HG03103 (cell line): ENCODE results near the gene CST6.

Source experiments
- ATAC-seq: cut with Tn5 transposase; IDR thresholded peaks from one replicate; pipeline ENCODE4 v1.9.1; 2021; ENCODE audit warnings: low read depth; ENCODE audit not compliant: unreplicated experiment

CST6 gene

GRCh38 chr11:66042996-66043906 lies 31.4 kb downstream of the CST6 start:
- no peak for ATAC-seq

- ATAC-seq, result no peak
Measured at GRCh38 chr11:66044757-66045156, 32.9 kb downstream of the CST6 start.

- ATAC-seq, result no peak
Measured at GRCh38 chr11:66045177-66045639, 33.4 kb downstream of the CST6 start.

- ATAC-seq, result no peak
Measured at GRCh38 chr11:66046901-66047300, 35.1 kb downstream of the CST6 start.

- ATAC-seq, result no peak
Measured at GRCh38 chr11:66047541-66048365, 35.9 kb downstream of the CST6 start.

- ATAC-seq, result no peak
Measured at GRCh38 chr11:66048547-66049323, 36.9 kb downstream of the CST6 start, which contains the start of gene GAL3ST3. Gene GAL3ST3, minus strand, starts transcription at chr11:66049161. Its CDS starts 3,746 bp downstream, at chr11:66045415.

- no peak for ATAC-seq
Measured at GRCh38 chr11:66050581-66051231, 38.9 kb downstream of the CST6 start.

- no peak for ATAC-seq
Measured at GRCh38 chr11:66051371-66051765, 39.6 kb downstream of the CST6 start.

GRCh38 chr11:66051766-66052663 lies 40.2 kb downstream of the CST6 start, which contains the start of gene SF3B2:
Gene SF3B2, plus strand, starts transcription at chr11:66052364. Its CDS starts 21 bp downstream, at chr11:66052385.
- ATAC-seq, result peak; percentile 87

- ATAC-seq, result no peak
Measured at GRCh38 chr11:66052664-66052982, 40.8 kb downstream of the CST6 start.

- no peak for ATAC-seq
Measured at GRCh38 chr11:66055021-66055420, 43.2 kb downstream of the CST6 start.

- ATAC-seq, result no peak
Measured at GRCh38 chr11:66056501-66056900, 44.7 kb downstream of the CST6 start.

GRCh38 chr11:66059966-66060680 lies 48.3 kb downstream of the CST6 start:
- ATAC-seq, result no peak

- ATAC-seq, result no peak
Measured at GRCh38 chr11:66061268-66061667, 49.5 kb downstream of the CST6 start.

- no peak for ATAC-seq
Measured at GRCh38 chr11:66062408-66062807, 50.6 kb downstream of the CST6 start.
